HepG2 (cell line): ENCODE results near the gene GNG10. TPM values are rescaled to one million over a fixed set of nuclear protein-coding genes. Genes with fewer than 3 reads are reported as not detected.

ENCODE experiments used
- BRCA1 ChIP-seq: sonication (generic); formaldehyde crosslinking; IDR thresholded peaks from 2 replicates; pipeline ENCODE4 v1.4.0; 2020; ENCODE audit warnings: missing genetic modification reagents
- CENPX ChIP-seq: sonication (generic); formaldehyde crosslinking; IDR thresholded peaks from 2 replicates; pipeline ENCODE4 v1.9.0; 2021; ENCODE audit warnings: mild to moderate bottlenecking, missing genetic modification reagents, moderate library complexity
- DPF2 ChIP-seq: sonication (generic); formaldehyde crosslinking; IDR thresholded peaks from 2 replicates; pipeline ENCODE4 v1.4.0; 2020; ENCODE audit warnings: mild to moderate bottlenecking, low read depth, missing genetic modification reagents, borderline replicate concordance
- ETV6 ChIP-seq: sonication (generic); formaldehyde crosslinking; conservative IDR thresholded peaks from 2 replicates; pipeline ENCODE4 v1.4.0; 2020; ENCODE audit warnings: missing genetic modification reagents
- GZF1 ChIP-seq: sonication (generic); formaldehyde crosslinking; IDR thresholded peaks from 2 replicates; pipeline ENCODE4 v1.5.1; 2020; ENCODE audit warnings: mild to moderate bottlenecking, missing genetic modification reagents
- HOXA7 ChIP-seq: sonication (generic); formaldehyde crosslinking; IDR thresholded peaks from 2 replicates; pipeline ENCODE4 v1.8.1; 2022; ENCODE audit warnings: mild to moderate bottlenecking, missing genetic modification reagents, moderate library complexity
- MTA3 ChIP-seq: sonication (generic); formaldehyde crosslinking; IDR thresholded peaks from 2 replicates; pipeline ENCODE4 v1.4.0; 2020; ENCODE audit warnings: missing genetic modification reagents
- RCOR2 ChIP-seq: IDR thresholded peaks from 2 replicates; pipeline ENCODE4 v1.6.1; 2016; ENCODE audit warnings: missing biosample characterization, missing genetic modification reagents
- REL ChIP-seq: sonication (generic); formaldehyde crosslinking; conservative IDR thresholded peaks from 2 replicates; pipeline ENCODE4 v1.8.0; 2022; ENCODE audit warnings: mild to moderate bottlenecking, missing genetic modification reagents, moderate library complexity
- RELA ChIP-seq: sonication (generic); formaldehyde crosslinking; IDR thresholded peaks from 2 replicates; pipeline ENCODE4 v1.4.0; 2020; ENCODE audit warnings: missing genetic modification reagents
- SRSF1 ChIP-seq: fragments of 200-400 bp; formaldehyde crosslinking; optimal IDR thresholded peaks from 2 replicates; pipeline ENCODE3; 2017; ENCODE audit warnings: mild to moderate bottlenecking, low read depth, low read length, moderate library complexity
- TCF12 ChIP-seq, 2 experiments: fragments of 450-650 bp in 1 of 2; sonication (generic) in 1 of 2; formaldehyde crosslinking in 1 of 2; IDR thresholded peaks; 2 replicates each; pipeline versions ENCODE4 v1.6.1 to v1.8.0; 2017 to 2022; ENCODE audit warnings: antibody characterized with exemption in 1 of 2, mild to moderate bottlenecking in 1 of 2, missing genetic modification reagents in 1 of 2, moderate library complexity in 1 of 2
- ZFAT ChIP-seq: sonication (generic); formaldehyde crosslinking; conservative IDR thresholded peaks from 2 replicates; pipeline ENCODE4 v1.8.1; 2023; ENCODE audit warnings: missing genetic modification reagents, inconsistent platforms
- ZFP1 ChIP-seq: IDR thresholded peaks from 2 replicates; pipeline ENCODE4 v1.6.1; 2016
- ZFP90 ChIP-seq: sonication (generic); formaldehyde crosslinking; IDR thresholded peaks from 2 replicates; pipeline ENCODE4 v1.8.0; 2022; ENCODE audit warnings: missing genetic modification reagents, mild to moderate bottlenecking, inconsistent platforms, borderline replicate concordance
- ZIK1 ChIP-seq: sonication (generic); formaldehyde crosslinking; IDR thresholded peaks from 2 replicates; pipeline ENCODE4 v1.5.0; 2020; ENCODE audit warnings: mild to moderate bottlenecking, low read depth, missing genetic modification reagents, borderline replicate concordance
- ZMYM2 ChIP-seq: sonication (generic); formaldehyde crosslinking; IDR thresholded peaks from 2 replicates; pipeline ENCODE4 v1.8.0; 2022; ENCODE audit warnings: mild to moderate bottlenecking, missing genetic modification reagents
- ZNF331 ChIP-seq: sonication (generic); formaldehyde crosslinking; IDR thresholded peaks from 2 replicates; pipeline ENCODE4 v1.4.0; 2020; ENCODE audit warnings: missing genetic modification reagents
- ZNF343 ChIP-seq: sonication (generic); formaldehyde crosslinking; IDR thresholded peaks from 2 replicates; pipeline ENCODE4 v1.4.0; 2020; ENCODE audit warnings: mild to moderate bottlenecking, missing genetic modification reagents
- ZNF354B ChIP-seq: sonication (generic); formaldehyde crosslinking; IDR thresholded peaks from 2 replicates; pipeline ENCODE4 v1.8.0; 2022; ENCODE audit warnings: mild to moderate bottlenecking, missing genetic modification reagents
- ZNF362 ChIP-seq: sonication (generic); formaldehyde crosslinking; IDR thresholded peaks from 2 replicates; pipeline ENCODE4 v1.4.0; 2020; ENCODE audit warnings: missing genetic modification reagents, mild to moderate bottlenecking, borderline replicate concordance
- ZNF546 ChIP-seq: sonication (generic); formaldehyde crosslinking; conservative IDR thresholded peaks from 2 replicates; pipeline ENCODE4 v1.8.1; 2023; ENCODE audit warnings: mild to moderate bottlenecking, missing genetic modification reagents
- ZNF660 ChIP-seq: sonication (generic); formaldehyde crosslinking; IDR thresholded peaks from 2 replicates; pipeline ENCODE4 v1.5.1; 2020; ENCODE audit warnings: mild to moderate bottlenecking, low read depth, missing genetic modification reagents, borderline replicate concordance
- ZNF709 ChIP-seq: sonication (generic); formaldehyde crosslinking; IDR thresholded peaks from 2 replicates; pipeline ENCODE4 v1.5.0; 2020; ENCODE audit warnings: mild to moderate bottlenecking, missing genetic modification reagents
- polyA plus RNA-seq, 8 experiments: library from polyadenylated mRNA; depleted of rRNA in 3 of 8; stranded (reverse) in 7 of 8; unstranded in 1 of 8; fragments of >200 nt; fragmentation: Illumina TruSeq in 4 of 8; extraction: Trizol in 4 of 8; gene quantifications; 2 replicates each; pipeline versions ENCODE4 v1.2.1 to v1.2.3, GENCODE V29; 2011 to 2016; ENCODE audit warnings: low read depth in 4 of 8, missing spikeins in 1 of 8, mixed read lengths in 1 of 8; ENCODE audit not compliant: insufficient read depth in 1 of 8
- total RNA-seq, 5 experiments: library from RNA; depleted of rRNA; stranded (reverse); fragments of >200 nt; fragmentation: Illumina TruSeq; extraction: Trizol; gene quantifications; 2 replicates each; pipeline ENCODE4 v1.2.3, GENCODE V29; 2016; ENCODE audit warnings: low read depth in 1 of 5
- TF ChIP-seq, protein P1 (sequence below): sonication (generic); formaldehyde crosslinking; IDR thresholded peaks from 2 replicates; pipeline ENCODE4 v1.8.1; 2022; ENCODE audit warnings: low read depth, mild to moderate bottlenecking, missing genetic modification reagents
- TF ChIP-seq, protein P2 (sequence below): IDR thresholded peaks from 2 replicates; pipeline ENCODE4 v1.6.1; 2016; ENCODE audit warnings: missing biosample characterization, missing genetic modification reagents, low read depth

Gene GNG10
- total and polyA plus RNA-seq, 2 of the 13 experiments (the other 11 are each of a cell fraction or from before 2014, with no cell fraction given): 29.8 to 32.4 TPM

GRCh38 chr9:111631214-111631971, 30.0 kb upstream of the GNG10 start, which contains the start of gene DNAJC25 (continued):
- TF ChIP-seq REL (CRISPR knock-in tag) (no peak), ZNF709 (CRISPR knock-in tag) (peak; percentile 88; the same call in 1 of the 2 replicates), ZNF331 (CRISPR knock-in tag) (peak; percentile 91), DPF2 (CRISPR knock-in tag) (no peak), SRSF1 (no peak), ZNF660 (no peak), ZNF546 (CRISPR knock-in tag) (no peak), ZFAT (CRISPR knock-in tag) (0 out of 2 replicates have a peak, but pooled peaks have one; percentile 22), MTA3 (no peak), ZIK1 (CRISPR knock-in tag) (peak; percentile 86), ZFP1 (CRISPR knock-in tag) (no peak), TCF12 (IDR thresholded peaks at IDR 0.05) (no peak), TCF12 (CRISPR knock-in tag; IDR thresholded peaks at IDR 0.05) (peak; percentile 87; the same call in 1 of the 2 replicates), RCOR2 (CRISPR knock-in tag) (no peak; the same call in 1 of the 2 replicates), ZMYM2 (CRISPR knock-in tag) (no peak), RELA (peak; percentile 49; the same call in 1 of the 2 replicates), HOXA7 (CRISPR knock-in tag) (no peak), ZNF354B (CRISPR knock-in tag) (no peak), ZNF362 (CRISPR knock-in tag) (no peak), ZNF343 (CRISPR knock-in tag) (peak; percentile 75; the same call in 1 of the 2 replicates), GZF1 (no peak), ZFP90 (CRISPR knock-in tag) (peak; percentile 73; the same call in 1 of the 2 replicates), CENPX (CRISPR knock-in tag) (no peak), BRCA1 (no peak), ETV6 (CRISPR knock-in tag) (peak; percentile 91; the same call in 1 of the 2 replicates)
- TF ChIP-seq, protein P1, sequence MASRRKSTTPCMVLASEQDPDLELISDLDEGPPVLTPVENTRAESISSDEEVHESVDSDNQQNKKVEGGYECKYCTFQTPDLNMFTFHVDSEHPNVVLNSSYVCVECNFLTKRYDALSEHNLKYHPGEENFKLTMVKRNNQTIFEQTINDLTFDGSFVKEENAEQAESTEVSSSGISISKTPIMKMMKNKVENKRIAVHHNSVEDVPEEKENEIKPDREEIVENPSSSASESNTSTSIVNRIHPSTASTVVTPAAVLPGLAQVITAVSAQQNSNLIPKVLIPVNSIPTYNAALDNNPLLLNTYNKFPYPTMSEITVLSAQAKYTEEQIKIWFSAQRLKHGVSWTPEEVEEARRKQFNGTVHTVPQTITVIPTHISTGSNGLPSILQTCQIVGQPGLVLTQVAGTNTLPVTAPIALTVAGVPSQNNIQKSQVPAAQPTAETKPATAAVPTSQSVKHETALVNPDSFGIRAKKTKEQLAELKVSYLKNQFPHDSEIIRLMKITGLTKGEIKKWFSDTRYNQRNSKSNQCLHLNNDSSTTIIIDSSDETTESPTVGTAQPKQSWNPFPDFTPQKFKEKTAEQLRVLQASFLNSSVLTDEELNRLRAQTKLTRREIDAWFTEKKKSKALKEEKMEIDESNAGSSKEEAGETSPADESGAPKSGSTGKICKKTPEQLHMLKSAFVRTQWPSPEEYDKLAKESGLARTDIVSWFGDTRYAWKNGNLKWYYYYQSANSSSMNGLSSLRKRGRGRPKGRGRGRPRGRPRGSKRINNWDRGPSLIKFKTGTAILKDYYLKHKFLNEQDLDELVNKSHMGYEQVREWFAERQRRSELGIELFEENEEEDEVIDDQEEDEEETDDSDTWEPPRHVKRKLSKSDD (CRISPR knock-in tag): no peak
- TF ChIP-seq, protein P2, sequence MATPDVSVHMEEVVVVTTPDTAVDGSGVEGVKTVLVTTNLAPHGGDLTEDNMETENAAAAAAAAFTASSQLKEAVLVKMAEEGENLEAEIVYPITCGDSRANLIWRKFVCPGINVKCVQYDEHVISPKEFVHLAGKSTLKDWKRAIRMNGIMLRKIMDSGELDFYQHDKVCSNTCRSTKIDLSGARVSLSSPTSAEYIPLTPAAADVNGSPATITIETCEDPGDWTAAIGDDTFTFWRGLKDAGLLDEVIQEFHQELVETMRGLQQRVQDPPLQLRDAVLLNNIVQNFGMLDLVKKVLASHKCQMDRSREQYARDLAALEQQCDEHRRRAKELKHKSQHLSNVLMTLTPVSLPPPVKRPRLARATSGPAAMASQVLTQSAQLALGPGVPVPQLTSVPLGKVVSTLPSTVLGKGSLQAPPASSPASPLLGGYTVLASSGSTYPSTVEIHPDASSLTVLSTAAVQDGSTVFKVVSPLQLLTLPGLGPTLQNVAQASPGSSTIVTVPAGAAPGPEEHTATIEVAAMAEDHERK (CRISPR knock-in tag): no peak
